ENCODE measurements around the gene EYA4. TPM values are rescaled to one million over a fixed set of nuclear protein-coding genes. Genes with fewer than 3 reads are reported as not detected.
"Not testable (repeated sequence)": the region's sequence is repeated elsewhere in the genome, so short reads cannot be mapped to it uniquely, and the experiment has no call there.

The EYA4 gene
- total RNA-seq, 1 donor from 2014 or later = 0.17 TPM

- DNase-seq (ENCODE audit: low spot score) = peak; percentile 22
Observed at GRCh38 chr6:133512410-133513016, 271.4 kb downstream of the EYA4 start.

- DNase-seq (ENCODE audit: low spot score) = no peak
Observed at GRCh38 chr6:133523816-133524215, 282.7 kb downstream of the EYA4 start.

- no peak for DNase-seq (ENCODE audit: low spot score)
Observed at GRCh38 chr6:133526436-133526835, 285.3 kb downstream of the EYA4 start.

- DNase-seq (ENCODE audit: low spot score) = no peak
Observed at GRCh38 chr6:133528566-133528965, 287.4 kb downstream of the EYA4 start.

- no peak for DNase-seq (ENCODE audit: low spot score)
Observed at GRCh38 chr6:133532908-133533307, 291.8 kb downstream of the EYA4 start.

GRCh38 chr6:133539502-133540259, 298.5 kb downstream of the EYA4 start:
- no peak for DNase-seq (ENCODE audit: low spot score)

- no peak for DNase-seq (ENCODE audit: low spot score)
Observed at GRCh38 chr6:133540361-133540760, 299.2 kb downstream of the EYA4 start.

DNA sequence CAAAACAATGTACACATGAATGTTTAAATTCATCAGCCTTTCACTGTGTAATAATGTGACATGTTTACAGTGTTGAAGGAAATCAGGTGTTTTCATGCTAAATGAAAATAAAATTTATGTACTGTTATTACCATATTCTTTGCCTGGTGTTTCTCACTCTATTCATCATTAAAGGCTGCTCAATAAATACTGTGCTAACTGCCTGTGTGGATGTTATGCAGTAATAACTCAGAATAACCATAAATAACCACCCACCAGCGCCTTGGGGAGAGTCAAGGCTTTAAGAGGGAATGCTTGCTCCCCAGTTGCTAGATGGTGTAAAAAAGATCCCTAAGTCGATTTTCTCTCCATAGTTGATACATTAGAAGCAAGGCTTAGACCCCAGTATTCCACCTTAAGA, 299.9 kb downstream of the EYA4 start:
- DNase-seq (ENCODE audit: low spot score) = no peak

DNA sequence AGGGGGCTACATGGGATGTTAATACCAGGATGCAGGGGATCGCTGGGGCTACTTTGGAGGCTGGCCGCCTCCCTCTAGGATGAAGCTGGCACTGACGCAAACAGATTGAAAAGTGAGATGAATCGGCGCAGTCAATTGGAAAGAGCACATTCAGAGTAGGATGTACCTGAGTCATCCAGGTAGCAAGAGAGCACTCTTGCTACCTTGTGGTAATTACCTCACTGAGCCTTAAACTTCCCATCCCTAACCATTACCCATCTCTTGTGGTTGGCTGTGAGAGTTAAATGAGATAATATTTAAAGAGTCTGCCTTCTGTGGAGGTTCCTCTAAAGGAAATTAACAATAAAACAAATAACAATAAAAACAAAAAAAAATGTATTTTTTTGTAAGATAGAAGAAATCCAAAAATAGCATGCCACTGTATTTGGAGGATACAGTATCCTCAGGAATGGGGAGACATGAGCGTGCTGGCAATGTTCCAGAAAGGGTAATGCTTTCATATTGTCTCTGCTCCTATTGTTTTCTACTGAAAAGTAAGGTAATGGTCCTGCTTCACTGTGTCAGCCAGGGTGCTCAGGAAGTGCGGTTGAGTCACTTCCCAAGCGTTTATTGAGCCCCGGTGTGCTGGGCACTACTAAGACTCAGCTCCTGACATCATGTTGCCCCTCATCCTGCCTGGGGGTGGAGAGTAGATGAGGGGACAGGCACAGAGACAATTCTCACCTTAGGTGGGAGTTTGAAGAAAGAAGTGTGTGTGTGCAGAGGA, 301.1 kb downstream of the EYA4 start:
- no peak for DNase-seq (ENCODE audit: low spot score)

DNA sequence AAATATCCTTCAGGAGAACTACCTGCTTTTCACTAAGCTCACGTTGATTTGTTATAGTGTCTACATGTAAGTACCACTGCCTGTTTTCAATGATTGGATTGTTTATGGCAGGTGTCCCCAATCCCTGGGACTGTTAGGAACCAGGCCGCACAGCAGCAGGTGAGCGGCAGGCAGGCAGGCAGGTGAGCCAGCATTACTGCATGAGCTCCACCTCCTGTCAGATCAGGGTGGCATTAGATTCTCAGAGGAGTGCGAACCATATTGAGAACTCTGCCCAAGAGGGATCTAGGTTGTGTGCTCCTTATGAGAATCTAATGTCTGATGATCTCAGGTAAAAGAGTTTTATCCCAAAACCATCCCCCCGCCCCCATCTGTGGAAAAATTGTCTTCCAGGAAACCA, 303.3 kb downstream of the EYA4 start:
- no peak for DNase-seq (ENCODE audit: low spot score)

DNA sequence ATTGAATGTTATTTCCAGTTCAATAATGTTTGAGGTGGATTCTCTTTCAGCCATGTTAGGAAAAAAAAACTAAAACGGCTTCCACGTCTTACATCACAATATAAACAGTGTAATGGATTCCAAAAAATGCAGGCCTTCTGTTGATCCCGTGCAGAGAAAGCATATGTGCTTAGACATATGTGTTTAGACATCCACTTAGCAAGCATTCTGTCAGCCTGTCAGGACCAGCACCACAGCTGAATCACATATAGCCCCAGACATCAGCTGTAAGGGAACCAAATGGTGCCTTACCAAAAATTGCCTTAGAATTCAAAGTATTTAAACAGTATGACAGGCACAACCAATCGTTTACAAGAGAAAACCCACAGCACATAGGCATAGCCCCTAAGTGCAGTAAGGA, 304.9 kb downstream of the EYA4 start:
- DNase-seq (ENCODE audit: low spot score) = no peak

- no peak for DNase-seq (ENCODE audit: low spot score)
Observed at GRCh38 chr6:133547136-133547535, 306.0 kb downstream of the EYA4 start.

DNA sequence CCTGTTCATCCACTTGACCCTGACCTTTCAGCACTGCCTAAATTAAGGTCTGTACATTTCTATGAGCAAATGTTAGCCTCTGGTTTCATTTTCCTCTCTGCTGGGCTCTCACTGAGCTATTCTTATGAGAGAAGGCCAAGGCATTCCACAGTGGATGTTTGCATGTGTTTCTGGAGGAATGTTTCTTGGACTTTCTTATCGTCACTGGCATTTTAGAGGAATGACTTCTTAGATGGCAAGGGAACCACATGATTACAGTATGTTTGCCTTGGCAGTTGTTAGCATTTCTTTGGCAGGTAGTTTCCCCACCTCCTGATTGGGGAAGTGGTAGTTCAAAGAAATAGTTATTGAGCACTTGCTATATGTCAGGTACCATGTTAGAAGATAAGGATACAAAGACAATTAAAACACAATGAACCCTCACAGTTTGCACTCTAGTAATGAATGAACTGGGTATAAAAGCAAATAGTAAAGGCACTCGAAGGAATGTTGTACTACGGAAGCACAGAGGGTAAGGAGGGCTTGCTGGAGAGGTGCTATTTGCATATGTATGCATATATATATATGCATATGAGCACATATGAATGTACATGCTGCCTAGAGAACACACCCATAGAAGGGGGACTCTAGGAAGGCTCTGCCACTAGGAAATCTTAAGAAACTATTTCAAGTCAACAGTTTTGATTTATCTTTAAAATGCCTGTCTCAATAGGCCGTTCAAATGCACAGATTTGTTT, 307.4 kb downstream of the EYA4 start:
- DNase-seq (ENCODE audit: low spot score) = peak; percentile 29

DNA sequence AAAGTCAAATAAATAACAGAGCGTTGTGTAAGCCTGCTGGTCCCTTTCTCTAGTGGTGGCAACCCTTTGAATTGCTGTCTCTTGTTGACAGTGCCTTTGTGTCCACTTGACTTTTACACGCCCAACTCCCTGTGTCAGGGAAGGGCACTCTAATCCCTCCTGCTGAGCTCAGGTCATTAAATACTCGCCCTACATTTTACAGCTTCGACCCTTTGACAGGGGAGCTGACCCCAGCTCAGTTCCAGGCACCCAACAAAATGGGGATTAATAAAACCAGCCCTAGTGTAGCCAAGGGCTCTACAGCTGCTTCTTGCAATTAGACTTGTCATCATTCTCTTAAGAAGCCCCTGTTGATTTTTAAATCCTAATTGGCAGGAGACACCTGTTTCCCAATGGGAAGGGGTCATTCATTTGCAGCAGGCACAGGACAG, 308.2 kb downstream of the EYA4 start:
- DNase-seq (ENCODE audit: low spot score) = no peak

DNA sequence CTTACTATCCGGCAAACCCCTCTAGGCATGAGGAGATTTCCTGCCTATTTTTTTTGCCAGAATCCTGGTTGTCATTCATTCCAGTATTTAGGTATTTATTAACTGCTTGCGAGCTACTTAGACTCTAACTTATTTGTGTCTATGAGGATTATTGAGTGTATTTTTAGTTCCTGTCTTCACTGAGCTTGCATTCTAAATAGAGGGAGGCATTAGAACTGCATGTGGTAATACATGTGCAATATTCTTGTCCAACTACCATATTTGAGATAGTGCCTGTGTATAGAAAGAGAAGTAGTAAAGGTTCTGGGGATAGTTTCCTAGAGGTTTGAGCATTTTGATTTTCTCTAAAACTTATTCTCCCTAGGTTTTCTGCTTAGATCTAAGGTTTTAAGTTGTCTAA, 308.9 kb downstream of the EYA4 start:
- no peak for DNase-seq (ENCODE audit: low spot score)

DNA sequence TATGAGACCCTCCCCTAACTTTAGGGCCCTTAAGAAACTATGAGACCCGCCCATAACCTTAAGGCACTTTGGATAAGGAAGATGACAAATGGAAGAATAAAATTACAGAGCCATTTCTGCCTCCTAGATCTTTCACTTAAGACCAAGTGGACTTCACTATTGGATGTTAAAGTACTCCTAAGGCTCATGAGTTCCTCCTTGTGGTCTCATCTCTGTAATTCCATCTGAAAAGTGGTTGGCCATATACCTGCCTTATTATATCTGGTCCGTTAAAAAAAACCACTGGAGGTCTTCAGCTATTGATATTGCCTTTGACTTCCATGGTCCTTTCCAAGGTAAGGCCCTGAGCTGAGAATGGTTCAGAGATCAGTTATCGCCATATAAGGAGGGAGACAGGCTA, 310.3 kb downstream of the EYA4 start:
- no peak for DNase-seq (ENCODE audit: low spot score)

DNA sequence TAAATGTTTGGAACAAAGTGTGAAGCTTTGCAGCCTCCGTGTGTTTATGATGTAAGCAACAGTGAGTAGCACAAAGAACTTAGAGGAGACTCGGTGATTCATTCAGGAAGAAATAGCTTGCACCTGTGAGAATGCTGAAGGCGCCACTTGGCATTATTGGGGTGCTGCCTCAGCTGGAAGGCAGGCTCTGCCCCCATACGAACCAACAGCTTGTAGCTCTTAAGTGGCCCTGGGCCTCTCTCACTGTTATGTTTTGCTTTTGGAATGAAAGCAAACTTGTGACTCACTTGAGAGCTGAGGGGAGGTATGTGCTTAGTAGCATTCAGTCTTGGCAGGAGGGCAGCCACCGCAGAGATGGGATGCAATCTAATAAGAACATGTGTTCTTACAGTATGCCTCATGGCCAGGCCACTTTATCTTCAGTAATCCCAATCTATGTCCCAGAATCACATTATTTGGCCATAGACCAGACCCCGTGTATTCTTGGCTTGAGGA, 310.7 kb downstream of the EYA4 start:
- DNase-seq (ENCODE audit: low spot score) = peak; percentile 21

- peak; percentile 50 for DNase-seq (ENCODE audit: low spot score)
Observed at GRCh38 chr6:133553652-133554051, 312.5 kb downstream of the EYA4 start.

- DNase-seq (ENCODE audit: low spot score) = not testable (repeated sequence)
Observed at GRCh38 chr6:133554121-133554520, 313.0 kb downstream of the EYA4 start.

GRCh38 chr6:133555685-133556084, 314.5 kb downstream of the EYA4 start:
- DNase-seq (ENCODE audit: low spot score) = no peak

GRCh38 chr6:133559926-133560325, 318.8 kb downstream of the EYA4 start:
- DNase-seq (ENCODE audit: low spot score) = no peak

- DNase-seq (ENCODE audit: low spot score) = no peak
Observed at GRCh38 chr6:133567636-133568035, 326.5 kb downstream of the EYA4 start.

All from mucosa of gallbladder (tissue), 1 donor.